ENCODE measurements around the gene CDKL4.
"Not testable (repeated sequence)": the region's sequence is repeated elsewhere in the genome, so short reads cannot be mapped to it uniquely, and the experiment has no call there.

Gene CDKL4

DNA sequence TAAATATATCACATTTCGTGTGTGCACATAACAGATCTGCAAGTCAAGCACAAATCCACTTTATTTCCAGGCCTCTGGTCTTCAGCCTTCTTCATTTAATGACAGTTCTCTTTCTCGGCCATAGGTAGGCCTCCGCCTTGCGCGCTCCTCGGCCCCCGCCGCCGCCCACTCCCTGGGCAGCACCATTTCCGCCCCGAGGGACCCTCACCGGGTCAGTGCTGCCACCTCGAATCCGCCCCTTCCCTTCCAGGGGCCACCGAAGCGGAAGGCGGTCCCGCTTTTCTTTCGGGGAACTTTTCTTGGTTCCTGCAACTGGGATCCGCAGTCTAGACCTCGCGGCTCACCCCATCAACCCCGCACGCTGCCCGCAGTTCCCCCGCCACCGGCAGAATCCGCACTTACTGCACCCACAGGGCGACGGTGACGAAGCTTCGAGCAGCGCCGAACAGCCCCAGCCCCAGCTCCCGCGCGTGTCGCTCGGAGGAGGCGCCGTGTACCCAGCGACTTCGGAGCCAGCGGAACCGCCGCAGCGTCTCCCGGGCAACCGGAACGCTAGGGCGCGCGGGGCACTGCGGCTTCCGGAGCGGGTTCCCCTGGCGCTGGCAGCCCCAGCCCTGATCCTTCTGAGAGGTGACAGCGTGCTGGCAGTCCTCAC, at the start of gene CDKL4:
TSS of gene CDKL4 (minus strand) at position 502 of the 655 bp plus-strand sequence.
- DNase-seq, result peak; percentile 67

DNA sequence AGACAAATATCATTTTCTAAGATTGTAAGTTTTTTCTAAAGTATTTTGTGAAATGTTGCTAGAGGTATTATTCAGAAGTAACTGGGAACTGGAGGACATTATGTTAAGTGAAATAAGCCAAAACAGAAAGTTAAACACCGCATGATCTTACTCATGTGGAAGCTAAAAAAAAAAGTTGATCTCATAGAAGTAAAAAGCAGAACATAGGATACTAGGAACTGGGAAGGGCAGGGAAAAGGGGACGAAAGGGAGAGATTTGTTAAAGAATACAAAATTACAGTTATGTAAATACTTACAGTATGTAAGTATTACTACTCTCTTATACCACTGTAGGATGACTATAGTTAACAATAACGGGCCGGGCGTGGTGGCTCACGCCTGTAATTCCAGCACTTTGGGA, 46.7 kb upstream of the CDKL4 start:
- no peak for DNase-seq

DNA sequence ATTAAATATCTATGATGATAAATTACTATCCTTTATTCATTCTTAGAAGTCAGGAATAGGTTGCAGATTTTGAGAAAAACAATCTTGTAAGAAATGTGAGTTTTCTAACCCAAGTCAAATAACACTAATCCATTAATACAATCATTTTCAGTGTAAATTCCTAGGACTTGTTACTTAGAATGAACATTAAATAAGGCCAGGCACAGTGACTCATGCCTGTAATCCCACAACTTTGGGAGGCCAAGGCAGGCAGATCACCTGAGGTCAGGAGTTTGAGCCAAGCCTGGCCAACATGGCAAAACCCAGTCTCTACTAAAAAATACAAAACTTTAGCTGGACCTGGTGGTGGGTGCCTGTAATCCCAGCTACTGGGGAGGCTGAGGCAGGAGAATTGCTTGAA, 45.8 kb upstream of the CDKL4 start:
- DNase-seq, result no peak

DNA sequence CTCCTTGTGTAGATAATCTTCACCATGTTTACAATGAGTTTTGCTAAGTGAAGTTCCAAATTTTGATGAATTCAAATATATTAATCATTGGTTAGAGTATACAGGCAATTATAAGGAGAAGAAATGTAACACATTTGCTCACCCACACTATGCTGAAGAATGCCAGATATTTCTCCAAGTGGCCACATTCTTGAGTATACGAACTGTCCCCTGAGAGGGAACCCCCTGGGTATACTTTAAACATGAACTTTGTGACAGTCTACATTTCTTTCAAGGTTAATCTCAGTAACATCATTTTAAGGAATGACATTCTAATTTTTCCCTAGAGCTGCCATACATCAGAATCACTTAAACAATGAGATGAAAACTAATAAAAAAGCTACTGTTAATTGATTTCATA, 39.8 kb upstream of the CDKL4 start:
- DNase-seq, result no peak

DNA sequence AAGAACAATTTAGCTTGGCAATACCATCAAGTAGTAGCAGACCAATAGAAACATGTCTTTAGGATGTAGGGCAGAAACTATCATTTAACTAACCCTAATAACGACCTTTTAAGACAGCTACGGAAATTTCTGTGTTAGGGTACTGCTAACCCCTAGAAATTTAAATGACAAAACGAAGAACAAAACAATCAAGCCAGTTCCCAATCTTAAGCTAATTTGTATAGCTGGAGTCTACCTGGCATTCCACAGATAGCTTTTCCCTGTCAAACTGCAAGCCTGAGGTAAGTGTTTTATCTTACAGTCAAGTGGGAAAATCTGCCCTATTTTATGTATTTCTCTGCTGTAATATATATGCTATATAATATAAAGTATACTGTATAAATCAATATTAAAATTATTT, 37.6 kb upstream of the CDKL4 start:
- DNase-seq, result no peak

DNA sequence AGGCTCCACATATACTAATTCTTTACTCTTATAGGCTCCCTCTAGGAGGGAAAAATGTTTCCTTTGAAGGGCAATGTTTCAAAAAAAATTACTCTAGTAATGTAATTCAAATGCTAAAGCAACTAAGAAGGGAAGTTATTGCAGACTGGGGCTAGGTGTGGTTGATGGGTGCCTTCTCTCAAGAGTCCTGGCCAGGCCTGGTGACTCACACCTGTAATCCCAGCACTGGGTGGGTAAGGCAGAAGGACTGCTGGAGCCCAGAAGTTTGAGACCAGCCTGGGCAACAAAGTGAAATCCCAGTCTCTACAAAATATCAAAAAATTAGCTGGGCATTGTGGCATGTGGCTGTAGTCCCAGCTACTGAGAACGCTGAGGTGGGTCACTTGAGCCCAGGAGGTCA, 31.2 kb upstream of the CDKL4 start:
- no peak for DNase-seq

DNA sequence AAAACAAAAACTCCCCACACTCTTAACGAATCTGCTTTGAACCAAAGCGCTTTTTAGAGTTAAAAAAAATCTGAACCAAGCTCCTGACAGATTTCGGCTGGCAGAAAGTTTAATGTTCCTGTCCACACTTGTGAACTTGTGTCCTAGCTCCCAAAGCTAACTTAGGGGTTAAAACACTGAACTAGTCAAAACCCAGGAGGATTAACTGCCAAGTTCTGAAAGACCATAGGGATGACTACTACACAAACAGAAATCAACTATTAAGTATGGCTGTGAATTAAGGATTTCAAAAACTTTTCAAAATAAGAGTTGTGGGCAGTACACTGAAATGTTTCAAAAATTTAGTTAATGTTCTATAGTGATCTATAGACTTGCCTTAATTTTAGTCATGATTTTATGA, 26.2 kb upstream of the CDKL4 start:
- no peak for DNase-seq

DNA sequence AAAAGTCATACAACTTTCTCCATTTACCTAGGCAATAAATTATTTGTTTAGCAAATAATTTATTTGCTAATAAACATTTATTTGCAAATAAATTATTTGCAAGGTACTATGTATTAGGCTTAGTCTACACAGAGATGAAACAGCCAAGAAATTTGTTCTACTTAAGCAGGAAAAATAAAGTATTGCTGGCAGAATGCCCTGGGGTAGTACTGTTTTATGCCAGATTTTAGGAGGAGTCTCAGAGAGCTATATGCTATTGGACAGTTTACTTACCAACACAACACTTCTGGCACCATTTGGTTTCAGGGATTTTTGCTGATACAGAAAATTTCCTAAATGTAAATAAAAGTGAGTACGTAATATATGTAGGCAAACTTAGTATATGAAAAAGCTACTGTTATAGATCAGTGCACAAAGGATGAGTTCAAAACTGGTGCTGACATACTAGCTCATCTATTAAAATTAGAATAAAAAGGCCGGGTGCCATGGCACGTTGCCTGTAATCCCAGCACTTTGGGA, 23.2 kb upstream of the CDKL4 start:
- DNase-seq, result no peak

DNA sequence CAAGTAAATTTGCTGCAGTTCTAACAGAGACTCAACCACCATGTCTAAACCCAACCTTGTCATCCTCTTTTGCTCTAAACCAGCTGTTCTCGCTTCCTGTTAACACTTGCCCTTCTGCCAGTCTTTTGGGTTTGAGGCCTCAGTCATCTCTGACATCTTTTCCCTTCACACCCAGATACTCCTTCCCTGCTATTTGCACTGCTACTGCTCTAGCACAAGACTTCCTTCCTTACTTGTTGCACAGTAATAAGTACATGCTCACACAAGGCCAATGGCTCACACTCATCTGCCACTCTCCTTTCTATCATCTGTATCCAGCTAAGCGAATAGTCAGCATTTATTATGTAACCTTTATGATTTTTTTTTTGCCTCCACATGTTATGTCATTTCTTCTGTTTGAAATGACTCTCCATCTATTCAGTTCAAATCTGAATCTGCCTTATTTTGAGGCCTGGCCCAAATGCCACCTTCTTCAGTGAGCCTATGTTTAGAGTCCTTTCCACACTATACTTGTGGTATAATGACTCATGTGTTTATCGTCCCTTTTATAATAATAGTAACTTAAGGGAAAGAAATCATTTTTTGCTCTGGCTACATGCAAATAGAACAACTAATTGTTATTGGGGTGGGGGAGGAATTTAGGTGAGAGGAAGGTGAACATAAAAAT, 22.5 kb upstream of the CDKL4 start:
- DNase-seq, result no peak

DNA sequence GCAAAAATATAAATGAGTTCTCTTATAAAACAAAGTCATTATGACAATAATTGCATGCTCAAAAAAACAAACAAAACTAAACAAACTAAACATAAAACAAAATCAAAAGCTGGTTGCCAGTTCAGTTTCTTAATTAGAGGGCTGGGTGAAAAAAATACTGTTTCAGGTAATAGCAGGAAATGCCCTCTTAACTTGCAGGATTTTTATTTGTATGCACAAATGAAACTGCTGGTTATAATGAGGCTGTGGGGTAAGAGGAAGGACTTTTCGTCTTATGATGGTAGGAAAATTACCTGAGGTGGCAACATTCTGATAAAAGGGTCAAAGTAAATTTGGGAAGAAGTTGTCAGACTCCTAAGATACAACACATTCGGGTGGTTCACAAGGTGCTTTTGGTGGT, 21.5 kb upstream of the CDKL4 start:
- no peak for DNase-seq

DNA sequence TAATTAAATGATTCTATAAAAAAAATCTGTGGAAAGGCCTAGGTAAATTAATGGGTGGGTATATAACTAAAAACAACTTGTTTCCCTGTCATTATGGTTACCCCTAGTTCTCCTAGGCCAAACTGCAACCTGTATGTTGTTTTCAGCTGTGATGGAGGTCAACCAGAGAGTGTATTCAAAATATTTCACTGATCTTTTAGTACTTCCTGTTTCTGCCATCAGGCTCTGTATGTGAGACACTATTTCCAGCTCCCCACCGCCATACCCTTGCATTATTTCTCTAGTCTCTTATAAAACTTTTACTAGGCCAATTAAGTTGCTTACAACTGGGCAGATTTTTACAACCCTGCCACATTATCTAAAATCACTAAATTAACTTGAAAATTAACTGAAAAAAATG, 21.0 kb upstream of the CDKL4 start:
- no peak for DNase-seq

DNA sequence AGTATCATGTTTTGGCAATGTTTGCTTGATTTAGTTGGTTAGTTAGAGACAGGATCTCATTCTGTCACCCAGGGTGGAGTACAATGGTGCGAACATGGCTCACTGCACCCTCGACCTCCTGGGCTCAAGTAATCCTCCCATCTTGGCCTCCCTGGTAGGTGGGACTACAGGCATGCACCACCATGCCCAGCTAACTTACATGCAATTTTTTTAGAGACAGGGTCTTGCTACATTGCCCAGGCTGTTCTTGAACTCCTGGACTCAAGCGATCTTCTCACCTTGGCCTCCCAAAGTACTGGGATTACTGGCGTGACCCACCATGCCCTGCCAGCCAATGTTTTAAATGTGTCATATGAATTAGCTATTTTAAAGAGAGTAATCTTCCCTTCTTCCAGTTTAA, 16.3 kb upstream of the CDKL4 start:
- DNase-seq, result no peak

DNA sequence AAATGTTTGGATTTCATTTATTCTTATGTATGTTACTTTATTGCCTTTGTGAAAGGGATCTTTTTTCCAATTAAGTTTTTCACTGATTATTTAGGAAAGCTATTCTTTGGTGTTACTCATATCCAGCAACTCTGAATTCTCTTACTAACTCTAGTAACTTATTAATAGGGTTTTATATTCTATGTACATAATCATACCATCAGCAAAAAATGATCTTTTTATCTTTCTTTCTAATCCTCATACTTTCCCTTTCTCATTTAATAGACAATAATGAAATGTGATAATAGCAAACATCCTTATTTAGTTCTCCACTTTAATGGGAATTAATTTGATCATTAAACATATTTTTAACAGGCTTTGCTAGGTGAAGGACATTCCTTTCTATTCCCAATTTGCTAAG, 12.3 kb upstream of the CDKL4 start:
- no peak for DNase-seq

DNA sequence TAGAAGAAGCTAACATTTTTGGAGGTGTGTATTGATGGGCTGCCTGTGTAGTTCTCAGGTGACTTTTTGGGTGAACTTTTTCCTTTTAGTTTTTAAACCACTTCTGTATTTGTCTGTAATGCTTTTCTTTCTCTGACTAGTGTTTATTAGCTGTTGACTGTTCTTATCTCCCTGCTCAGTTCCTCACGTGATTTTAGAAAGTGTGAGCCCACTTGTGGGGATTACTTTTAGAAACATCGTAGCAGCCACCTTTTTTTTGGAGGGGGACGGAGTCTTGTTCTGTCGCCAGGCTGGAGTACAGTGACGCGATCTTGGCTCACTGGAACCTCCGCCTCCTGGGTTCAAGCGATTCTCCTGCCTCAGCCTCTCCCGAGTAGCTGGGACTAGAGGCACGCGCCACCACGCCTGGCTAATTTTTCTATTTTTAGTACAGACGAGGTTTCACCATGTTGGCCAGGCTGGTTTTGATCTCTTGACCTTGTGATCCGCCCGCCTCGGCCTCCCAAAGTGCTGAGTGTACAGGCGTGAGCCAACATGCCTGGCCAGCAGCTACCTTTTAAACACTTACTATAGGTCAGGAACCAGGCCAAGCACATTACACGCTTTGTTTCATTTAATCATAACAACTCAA, 9.2 kb upstream of the CDKL4 start:
- no peak for DNase-seq

DNA sequence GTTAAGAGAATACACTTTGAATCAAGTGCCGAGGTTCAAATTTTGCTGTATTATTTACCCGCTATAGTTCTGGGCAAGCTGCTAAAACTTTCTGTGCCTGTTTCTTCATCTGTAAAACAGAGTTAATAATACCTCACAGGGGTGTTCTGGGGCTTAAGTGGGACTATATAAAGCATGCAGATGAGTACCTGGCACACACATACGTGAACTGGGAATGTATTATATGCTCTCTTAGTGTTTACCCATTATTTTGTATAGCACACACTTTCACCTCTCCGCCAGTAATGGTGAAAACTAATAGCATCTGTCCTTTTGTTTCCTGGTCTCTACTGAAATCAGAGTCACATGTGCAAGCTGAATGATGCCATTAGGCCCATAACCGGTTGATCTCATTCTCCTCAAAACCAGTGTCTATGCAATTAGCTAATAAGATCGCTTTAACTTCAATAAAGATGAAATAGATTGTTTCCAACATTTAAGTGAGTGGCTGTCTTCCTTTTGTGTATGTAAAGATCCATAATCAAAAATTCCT, 3.8 kb upstream of the CDKL4 start:
- DNase-seq, result no peak

DNA sequence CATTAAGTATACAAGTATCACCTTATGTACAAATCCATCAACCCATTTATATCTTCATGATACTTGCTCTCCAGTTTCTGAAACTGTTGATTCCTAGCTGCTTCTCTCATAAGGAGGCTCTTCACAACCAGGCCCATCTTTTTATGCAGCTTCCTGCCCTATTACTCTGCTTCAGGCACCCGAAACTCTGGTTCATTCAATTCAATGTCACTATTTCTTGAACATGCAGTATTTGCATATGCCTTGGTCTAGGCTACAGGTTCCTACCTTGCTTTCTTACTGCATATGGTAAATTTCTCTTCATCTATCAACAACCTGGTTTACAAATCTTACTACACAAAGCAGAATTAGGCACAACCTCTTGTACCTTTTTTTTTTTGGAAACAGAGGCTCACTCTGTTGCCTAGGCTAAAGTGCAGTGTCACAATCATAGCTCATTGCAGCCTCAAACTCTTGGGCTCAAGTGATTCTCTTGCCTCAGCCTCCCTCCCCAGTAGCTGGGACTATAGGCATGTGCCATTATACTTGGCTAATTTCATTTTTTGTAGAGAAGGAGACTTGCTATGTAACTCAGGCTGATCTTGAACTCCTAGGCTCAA, 2.7 kb upstream of the CDKL4 start:
- DNase-seq, result no peak

DNA sequence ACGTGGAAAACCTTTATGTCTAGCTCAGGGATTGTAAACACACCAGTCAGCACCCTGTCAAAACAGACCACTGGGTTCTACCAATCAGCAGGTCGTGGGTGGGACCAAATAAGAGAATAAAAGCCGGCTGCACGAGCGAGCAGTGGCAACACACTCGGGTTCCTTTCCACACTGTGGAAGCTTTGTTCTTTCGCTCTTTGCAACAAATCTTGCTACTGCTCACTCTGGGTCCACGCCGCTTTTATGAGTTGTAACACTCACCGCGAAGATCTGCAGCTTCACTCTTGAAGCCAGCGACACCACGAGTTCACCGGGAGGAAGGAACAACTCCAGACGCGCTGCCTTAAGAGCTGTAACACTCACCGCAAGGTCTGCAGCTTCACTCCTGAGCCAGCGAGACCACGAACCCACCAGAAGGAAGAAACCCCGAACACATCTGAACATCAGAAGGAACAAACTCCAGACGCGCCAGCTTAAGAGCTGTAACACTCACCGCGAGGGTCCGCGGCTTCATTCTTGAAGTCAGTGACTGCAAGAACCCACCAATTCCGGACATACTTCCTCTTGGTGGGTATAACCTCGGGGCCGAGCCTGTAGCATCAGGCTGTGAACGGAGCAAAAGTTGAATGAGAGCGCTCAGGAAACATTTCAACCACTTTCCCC, 1.3 kb upstream of the CDKL4 start:
- DNase-seq, result peak; percentile 73

DNA sequence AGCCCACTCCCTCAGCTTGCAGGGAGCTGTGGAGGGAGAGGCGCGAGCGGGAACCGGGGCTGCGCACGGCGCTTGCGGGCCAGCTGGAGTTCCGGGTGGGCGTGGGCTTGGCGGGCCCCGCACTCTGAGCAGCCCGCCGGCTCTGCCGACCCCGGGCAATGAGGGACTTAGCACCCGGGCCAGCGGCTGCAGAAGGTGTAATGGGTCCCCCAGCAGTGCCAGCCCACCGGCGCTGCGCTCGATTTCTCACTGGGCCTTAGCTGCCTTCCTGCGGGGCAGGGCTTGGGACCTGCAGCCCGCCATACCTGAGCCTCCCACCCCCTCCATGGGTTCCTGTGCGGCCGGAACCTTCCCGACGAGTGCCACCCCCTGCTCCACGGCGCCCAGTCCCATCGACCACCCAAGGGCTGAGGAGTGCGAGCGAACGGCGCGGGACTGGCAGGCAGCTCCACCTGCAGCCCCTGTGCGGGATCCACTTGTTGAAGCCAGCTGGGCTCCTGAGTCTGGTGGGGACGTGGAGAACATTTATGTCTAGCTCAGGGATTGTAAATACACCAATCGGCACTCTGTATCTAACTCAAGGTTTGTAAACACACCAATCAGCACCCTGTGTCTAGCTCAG, 582 bp upstream of the CDKL4 start:
- DNase-seq, result not testable (repeated sequence)

DNA sequence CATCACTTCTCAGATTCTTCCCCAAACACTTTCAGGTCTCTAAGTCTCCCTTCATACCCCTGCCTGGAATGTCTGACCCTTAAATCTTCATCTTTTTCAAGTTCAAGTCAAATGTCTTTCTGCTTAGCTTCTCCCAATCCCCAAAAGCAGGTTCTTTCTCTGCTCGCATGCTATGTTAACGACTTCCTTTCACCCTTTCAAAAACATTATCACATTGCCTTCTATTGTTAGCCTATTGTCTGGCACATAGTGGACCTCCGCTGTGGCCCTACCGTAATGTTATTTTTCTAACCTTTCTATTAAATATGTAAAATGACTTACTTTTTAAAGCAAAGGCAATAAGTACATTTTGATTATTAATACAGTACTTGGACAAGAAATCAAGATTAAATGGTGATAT, 2.2 kb downstream of the CDKL4 start:
- DNase-seq, result no peak

DNA sequence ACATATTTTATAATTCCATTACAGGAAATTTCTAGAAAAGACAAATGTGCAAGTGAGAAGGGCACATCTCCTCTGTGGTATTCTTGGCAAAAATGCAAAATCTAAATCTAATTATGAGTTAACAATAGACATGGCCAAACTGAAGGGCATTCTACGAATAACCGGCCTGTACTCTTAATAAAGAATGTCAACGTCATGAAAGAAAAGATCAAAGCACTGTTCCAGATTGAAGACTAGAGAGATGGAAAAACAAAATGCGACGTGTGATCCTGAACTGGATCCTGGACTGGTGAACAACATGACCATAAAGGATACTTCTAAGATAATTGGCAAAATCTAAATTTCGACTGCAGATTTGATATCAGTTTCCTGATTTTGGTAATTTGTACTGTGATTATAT, 3.0 kb downstream of the CDKL4 start:
- no peak for DNase-seq

DNA sequence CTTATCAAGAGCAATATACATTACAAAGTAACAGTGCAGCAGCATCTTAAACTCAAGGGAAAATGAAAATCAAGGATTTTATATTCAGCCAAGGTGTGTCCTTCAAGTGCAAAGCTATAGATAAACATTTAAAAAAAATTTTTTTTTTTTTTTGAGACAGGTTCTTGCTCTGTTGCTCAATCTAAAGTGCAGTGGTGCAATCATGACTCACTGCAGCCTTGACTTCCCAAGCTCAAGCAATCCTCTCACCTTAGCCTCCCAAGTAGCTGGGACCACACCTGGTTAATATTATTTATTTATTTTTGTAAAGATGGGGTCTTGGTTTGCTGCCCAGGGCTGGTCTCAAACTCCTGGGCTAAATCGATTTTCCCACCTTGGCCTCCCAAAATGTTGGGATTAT, 9.0 kb downstream of the CDKL4 start:
- DNase-seq, result no peak

DNA sequence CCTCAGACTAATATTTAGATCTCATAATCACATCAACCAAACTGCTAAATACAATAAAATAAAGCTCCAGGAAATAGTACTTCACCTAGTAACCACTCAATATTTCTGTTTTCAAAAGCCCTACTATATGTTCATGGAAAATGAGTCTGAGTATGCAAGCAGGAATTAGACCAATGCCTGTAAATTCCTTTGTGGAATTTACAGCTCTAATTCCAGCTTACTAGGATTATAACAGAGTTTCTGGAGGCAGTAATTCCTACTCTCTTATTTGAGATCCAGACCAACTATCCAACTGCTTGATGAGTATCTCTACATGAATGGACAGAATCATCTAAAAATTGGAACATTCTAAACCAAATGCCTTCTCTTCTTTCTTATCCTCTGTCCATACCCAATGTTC, 11.6 kb downstream of the CDKL4 start:
- DNase-seq, result no peak

Measured in activated CD8-positive, alpha-beta memory T cell treated with anti-CD3 and anti-CD28 coated beads for 24 hours (primary cell).